A673 (cell line): ENCODE data around the gene PSMB5. TPM values are rescaled to one million over a fixed set of nuclear protein-coding genes. Genes with fewer than 3 reads are reported as not detected.
A peak's percentile ranks its signal among the peaks of the same experiment; 100 is the strongest.

ENCODE experiments used
- BruUV-seq: library from RNA; stranded (reverse); fragments of 400-500 nt; replicated peaks from 2 replicates; lab custom pipeline; 2021; lab: Mats Ljungman, UMichigan
- CTCF ChIA-PET: fragments of 300-600 bp; sonication (Branson Sonifier 250); formaldehyde crosslinking; loops from one replicate; lab custom pipeline; 2022; ENCODE audit warnings: antibody characterized with exemption; lab: Charles Lee
- POLR2A ChIA-PET: fragments of 300-600 bp; sonication (Branson Sonifier 250); formaldehyde crosslinking; loops from one replicate; lab custom pipeline; 2022; ENCODE audit warnings: antibody characterized with exemption; ENCODE audit not compliant: low non-redundant PET; lab: Charles Lee
- DNase-seq: peaks from one replicate; pipeline ENCODE4 v3.0.0-alpha.2; 2015; ENCODE audit warnings: low spot score
- H3K27ac ChIP-seq: fragments of 200-600 bp; sonication (generic); 2 replicates; pipeline ENCODE4 v1.5.1; 2016; ENCODE audit warnings: mixed run types, low read depth, mild to moderate bottlenecking, mixed read lengths, antibody characterized with exemption, low read length; ENCODE audit not compliant: poor library complexity, severe bottlenecking
- H3K27me3 ChIP-seq: fragments of 200-600 bp; sonication (generic); replicated peaks from 2 replicates; pipeline ENCODE4 v1.6.1; 2017; ENCODE audit warnings: mixed run types, low read depth, mild to moderate bottlenecking, mixed read lengths, antibody characterized with exemption, low read length; ENCODE audit not compliant: insufficient read depth, poor library complexity
- H3K36me3 ChIP-seq: fragments of 200-600 bp; sonication (generic); 2 replicates; pipeline ENCODE4 v1.6.1; 2016; ENCODE audit warnings: mixed run types, mild to moderate bottlenecking, mixed read lengths, antibody characterized with exemption, low read length; ENCODE audit not compliant: insufficient read depth, poor library complexity, severe bottlenecking
- H3K4me1 ChIP-seq: fragments of 200-600 bp; sonication (generic); 2 replicates; pipeline ENCODE4 v1.6.1; 2017; ENCODE audit warnings: mixed run types, mild to moderate bottlenecking, mixed read lengths, antibody characterized with exemption, low read length; ENCODE audit not compliant: insufficient read depth, poor library complexity, severe bottlenecking
- H3K4me3 ChIP-seq: fragments of 200-600 bp; sonication (generic); 2 replicates; pipeline ENCODE4 v1.5.1; 2016; ENCODE audit warnings: low read depth, mixed run types, mild to moderate bottlenecking, mixed read lengths, low read length; ENCODE audit not compliant: poor library complexity, severe bottlenecking
- H3K9me3 ChIP-seq: fragments of 200-600 bp; sonication (generic); 2 replicates; pipeline ENCODE4 v1.6.1; 2016; ENCODE audit warnings: mixed run types, low read depth, mild to moderate bottlenecking, mixed read lengths, antibody characterized with exemption, low read length; ENCODE audit not compliant: poor library complexity, severe bottlenecking
- CTCF ChIP-seq: fragments of 300-800, 200-600 bp; sonication (generic); conservative IDR thresholded peaks from 2 replicates; pipeline ENCODE4 v1.5.1; 2017; ENCODE audit warnings: low read depth, mild to moderate bottlenecking, antibody characterized with exemption, low read length, moderate library complexity, mixed read lengths
- EZH2 ChIP-seq: fragments of 200-600 bp; sonication (generic); IDR thresholded peaks from 2 replicates; pipeline ENCODE4 v1.6.1; 2017; ENCODE audit warnings: borderline replicate concordance, low read depth, mild to moderate bottlenecking, mixed read lengths, antibody characterized with exemption, low read length; ENCODE audit not compliant: poor library complexity, severe bottlenecking
- intact Hi-C: fragments of 100-400 bp; cut with micrococcal nuclease; formaldehyde crosslinking; loops from one replicate; pipeline ENCODE4 v1.10.0; 2022; ENCODE audit not compliant: unreplicated experiment
- total RNA-seq: library from RNA; stranded (reverse); gene quantifications from 2 replicates; pipeline ENCODE4 v1.2.3, GENCODE V29; 2021

The PSMB5 gene
- total RNA-seq, 1 experiment from 2014 or later: 500 TPM

GRCh38 chr14:23009939-23010726 is 24.6 kb downstream of the PSMB5 start, which contains the start of gene C14orf93:
Gene C14orf93 (minus strand): TSS chr14:23010143. CDS start chr14:22999023, 11,120 bp downstream.
- Histone ChIP-seq H3K36me3 (no peaks in the 10 kb centered on the region), H3K9me3 (no peaks in the 10 kb centered on the region), H3K27ac (peak within 1 kb of the TSS; percentile 68), H3K27me3 (no peaks in the 10 kb centered on the region), H3K4me3 (peak within 1 kb of the TSS; percentile 47), H3K4me1 (peaks cover 30% of the 10 kb centered on the region)
- TF ChIP-seq CTCF: no peak
- TF ChIP-seq EZH2: no peak
- BruUV-seq: no TSS peak
- intact Hi-C loops: no loop called here
- CTCF ChIA-PET: interaction anchor here (1.1 kb wide), 1 partner anchor 48 kb away, joined by 4 read pairs; no protein-coding TSS in a partner anchor
- POLR2A ChIA-PET: interaction anchor here (0.7 kb wide), 1 partner anchor 15 kb away, joined by 8 read pairs; no protein-coding TSS in a partner anchor
- peak; percentile 87 for DNase-seq

DNA sequence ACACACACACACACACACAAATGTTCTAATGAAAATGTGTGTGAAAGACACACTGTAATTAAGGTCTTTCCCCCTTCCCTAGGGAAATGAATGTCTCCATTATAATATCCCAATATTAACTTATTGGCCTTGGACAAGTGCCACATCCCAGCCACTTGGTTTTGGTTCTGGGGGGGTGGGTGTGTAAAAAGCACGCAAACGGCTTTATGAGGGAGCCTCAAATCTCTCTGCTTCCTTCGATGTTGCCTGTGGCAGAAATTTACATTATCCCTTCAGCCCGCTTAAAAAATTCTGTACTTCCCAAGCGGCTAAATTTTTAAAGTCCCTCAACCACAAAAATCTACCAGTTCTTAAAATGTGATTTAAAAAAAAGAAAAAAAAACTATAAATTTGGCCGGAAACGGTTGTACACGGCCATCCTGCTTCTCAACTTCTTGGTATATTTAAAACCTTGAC is 25.2 kb downstream of the PSMB5 start:
- Histone ChIP-seq H3K36me3 (no peaks in the 10 kb centered on the region), H3K9me3 (no peaks in the 10 kb centered on the region), H3K27ac (peak overlapping the region; percentile 68), H3K4me1 (peaks cover 30% of the 10 kb centered on the region), H3K4me3 (peak overlapping the region; percentile 47), H3K27me3 (no peaks in the 10 kb centered on the region)
- POLR2A ChIA-PET: no interaction called here
- CTCF ChIA-PET: no interaction called here
- no peak for DNase-seq
- TSS peak; percentile 88 for BruUV-seq
- TF ChIP-seq CTCF (no peak), EZH2 (no peak)
- intact Hi-C loops: no loop called here

DNA sequence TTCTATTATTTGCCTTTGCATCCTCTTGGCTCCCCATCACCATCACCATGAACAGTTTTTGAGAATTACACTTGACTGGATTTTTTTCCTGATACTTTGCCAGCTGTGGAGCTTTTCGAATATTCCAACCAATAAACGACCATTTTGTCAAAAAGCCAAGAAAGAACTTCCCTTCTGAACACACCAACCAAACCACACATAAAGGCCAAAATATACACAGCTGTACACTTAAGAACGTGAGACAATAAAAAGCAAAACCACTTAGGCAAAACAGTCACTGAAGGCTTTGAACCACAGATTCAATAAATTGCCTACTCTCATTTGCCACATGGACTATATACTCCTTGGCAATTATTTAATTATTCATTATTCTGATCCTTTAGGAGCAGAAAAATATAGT is 25.9 kb downstream of the PSMB5 start:
- intact Hi-C loops: no loop called here
- Histone ChIP-seq H3K27ac (peak overlapping the region; percentile 68), H3K27me3 (no peaks in the 10 kb centered on the region), H3K4me1 (peaks cover 30% of the 10 kb centered on the region), H3K4me3 (no peak overlapping the region), H3K9me3 (no peaks in the 10 kb centered on the region), H3K36me3 (no peaks in the 10 kb centered on the region)
- BruUV-seq: no TSS peak
- ChIA-PET POLR2A (no interaction called here), CTCF (interaction anchor here (3.0 kb wide), 1 partner anchor 14 kb away, joined by 17 read pairs; no protein-coding TSS in a partner anchor)
- TF ChIP-seq CTCF: no peak
- TF ChIP-seq EZH2: no peak
- DNase-seq: peak; percentile 38
